Fibroblast of the conjunctiva (primary cell): ENCODE data around the gene ZNF319.

Experiments used
- DNase-seq: peaks from one replicate; pipeline ENCODE4 v3.0.0-alpha.2; 2010; ENCODE audit warnings: low read depth

The ZNF319 gene

GRCh38 chr16:57999971-58000705 is at the start of gene ZNF319:
Gene ZNF319, minus strand, starts transcription at chr16:58000672. Its CDS starts 2,407 bp downstream, at chr16:57998265.
- DNase-seq = no peak

- DNase-seq = no peak
Observed at GRCh38 chr16:58049232-58050185, 49.0 kb upstream of the ZNF319 start.

- DNase-seq = no peak
Observed at GRCh38 chr16:58048494-58049231, 48.2 kb upstream of the ZNF319 start.

- no peak for DNase-seq
Observed at GRCh38 chr16:58047557-58048348, 47.3 kb upstream of the ZNF319 start.

GRCh38 chr16:58046936-58047335 is 46.5 kb upstream of the ZNF319 start:
- no peak for DNase-seq

- DNase-seq = no peak
Observed at GRCh38 chr16:58046054-58046881, 45.8 kb upstream of the ZNF319 start.

GRCh38 chr16:58045096-58045495 is 44.6 kb upstream of the ZNF319 start:
- DNase-seq = no peak

- DNase-seq = no peak
Observed at GRCh38 chr16:58044266-58045019, 44.0 kb upstream of the ZNF319 start.

- DNase-seq = no peak
Observed at GRCh38 chr16:58043571-58044155, 43.2 kb upstream of the ZNF319 start.

- DNase-seq = no peak
Observed at GRCh38 chr16:58042886-58043515, 42.5 kb upstream of the ZNF319 start.

GRCh38 chr16:58042001-58042885 is 41.8 kb upstream of the ZNF319 start:
- DNase-seq = no peak

GRCh38 chr16:58041628-58041955 is 41.1 kb upstream of the ZNF319 start:
- no peak for DNase-seq

GRCh38 chr16:58040945-58041627 is 40.6 kb upstream of the ZNF319 start:
- no peak for DNase-seq

- no peak for DNase-seq
Observed at GRCh38 chr16:58040496-58040846, 40.0 kb upstream of the ZNF319 start.

- DNase-seq = no peak
Observed at GRCh38 chr16:58039829-58040495, 39.5 kb upstream of the ZNF319 start.

- DNase-seq = no peak
Observed at GRCh38 chr16:58038219-58038641, 37.8 kb upstream of the ZNF319 start.
